CD4-positive, alpha-beta T cell treated with Interleukin-6 for 4 hours (primary cell): Measurements from ENCODE around the gene MAPK1.
"Not testable (repeated sequence)": the region's sequence is repeated elsewhere in the genome, so short reads cannot be mapped to it uniquely, and the experiment has no call there.

Experiments used
- DNase-seq: peaks from one replicate; pipeline ENCODE4 v3.0.0-alpha.2; 2020; ENCODE audit warnings: mixed read lengths

MAPK1 gene

DNA sequence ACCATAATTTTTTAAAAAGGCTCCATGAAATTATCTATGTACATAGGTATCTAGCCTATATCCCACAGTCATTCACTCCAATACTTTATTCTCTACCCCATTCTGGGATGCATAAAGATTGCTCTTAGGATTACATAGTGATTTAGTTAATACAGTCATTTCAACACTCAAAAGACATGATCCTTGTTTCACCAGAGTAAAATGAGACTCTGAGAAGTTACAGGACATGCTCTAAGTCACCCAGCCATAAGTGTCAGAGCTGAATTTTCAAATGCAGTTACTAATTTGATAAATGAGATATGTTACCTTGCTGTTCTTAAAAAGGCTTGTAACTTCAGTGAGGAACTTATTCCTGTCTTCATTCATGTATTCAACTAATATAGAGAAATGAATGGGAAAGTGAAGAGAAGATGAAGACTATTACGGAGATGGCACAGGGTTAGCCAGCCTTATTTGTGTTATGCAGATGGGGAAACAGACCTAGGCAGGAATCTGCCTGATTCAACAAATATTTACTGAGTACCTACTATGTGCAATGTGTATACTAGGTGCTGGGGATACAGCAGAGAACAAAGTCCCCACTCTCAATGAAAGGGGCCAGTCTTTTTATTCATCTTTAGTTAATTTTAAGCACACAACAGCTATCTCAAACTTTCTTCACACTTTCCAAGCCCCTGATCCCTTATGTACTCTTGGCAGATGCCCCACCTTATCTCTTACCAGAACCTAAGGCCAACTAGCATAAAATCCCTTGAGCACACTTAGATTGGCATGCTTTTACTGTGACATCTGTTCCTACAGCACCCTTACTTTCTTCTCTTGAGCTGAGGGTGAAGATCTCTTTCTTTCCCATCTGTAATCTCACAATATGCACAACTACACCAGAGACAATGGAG lies 21.6 kb downstream of the MAPK1 start:
- DNase-seq, result no peak

GRCh38 chr22:21842946-21843345 lies 24.5 kb downstream of the MAPK1 start:
- no peak for DNase-seq

GRCh38 chr22:21841422-21841821 lies 26.0 kb downstream of the MAPK1 start:
- no peak for DNase-seq

DNA sequence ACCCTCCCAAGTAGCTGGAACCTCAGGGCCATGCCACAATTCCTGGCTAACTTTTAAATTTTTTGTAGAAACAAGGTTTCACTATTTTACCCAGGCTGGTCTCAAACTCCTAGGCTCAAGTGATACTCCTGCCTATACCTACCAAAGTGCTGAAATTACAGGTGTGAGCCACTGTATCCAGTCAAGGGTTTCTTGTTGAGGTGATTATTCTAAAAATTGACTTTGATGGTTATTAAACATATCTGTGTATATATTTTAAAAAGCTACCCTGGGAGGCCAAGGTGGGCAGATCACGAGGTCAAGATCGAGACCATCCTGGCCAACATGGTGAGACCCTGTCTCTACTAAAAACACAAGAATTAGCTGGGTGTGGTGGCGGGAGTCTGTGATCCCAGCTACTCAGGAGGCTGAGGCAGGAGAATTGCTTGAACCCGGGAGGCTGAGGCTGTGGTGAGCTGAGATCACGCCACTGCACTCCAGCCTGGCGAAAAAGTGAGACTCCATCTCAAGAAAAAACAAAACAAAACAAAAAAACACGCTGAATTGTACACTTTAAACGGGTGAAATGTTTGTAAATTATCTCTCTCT lies 27.1 kb downstream of the MAPK1 start:
- no peak for DNase-seq

- no peak for DNase-seq
These were observed 27.7 kb downstream of the MAPK1 start for GRCh38 chr22:21839765-21840140.

GRCh38 chr22:21839104-21839764 lies 28.2 kb downstream of the MAPK1 start:
- not testable (repeated sequence) for DNase-seq

- DNase-seq, result no peak
These were observed 30.0 kb downstream of the MAPK1 start for GRCh38 chr22:21837248-21837979.

GRCh38 chr22:21836486-21836885 lies 31.0 kb downstream of the MAPK1 start:
- DNase-seq, result not testable (repeated sequence)

- no peak for DNase-seq
These were observed 32.1 kb downstream of the MAPK1 start for GRCh38 chr22:21835378-21835777.

- no peak for DNase-seq
These were observed 32.6 kb downstream of the MAPK1 start for GRCh38 chr22:21834869-21835268.

GRCh38 chr22:21832291-21833290 lies 34.9 kb downstream of the MAPK1 start:
- peak; percentile 24 for DNase-seq

- DNase-seq, result no peak
These were observed 37.9 kb downstream of the MAPK1 start for GRCh38 chr22:21829523-21829922.

GRCh38 chr22:21828268-21828638 lies 39.2 kb downstream of the MAPK1 start:
- DNase-seq, result no peak

DNA sequence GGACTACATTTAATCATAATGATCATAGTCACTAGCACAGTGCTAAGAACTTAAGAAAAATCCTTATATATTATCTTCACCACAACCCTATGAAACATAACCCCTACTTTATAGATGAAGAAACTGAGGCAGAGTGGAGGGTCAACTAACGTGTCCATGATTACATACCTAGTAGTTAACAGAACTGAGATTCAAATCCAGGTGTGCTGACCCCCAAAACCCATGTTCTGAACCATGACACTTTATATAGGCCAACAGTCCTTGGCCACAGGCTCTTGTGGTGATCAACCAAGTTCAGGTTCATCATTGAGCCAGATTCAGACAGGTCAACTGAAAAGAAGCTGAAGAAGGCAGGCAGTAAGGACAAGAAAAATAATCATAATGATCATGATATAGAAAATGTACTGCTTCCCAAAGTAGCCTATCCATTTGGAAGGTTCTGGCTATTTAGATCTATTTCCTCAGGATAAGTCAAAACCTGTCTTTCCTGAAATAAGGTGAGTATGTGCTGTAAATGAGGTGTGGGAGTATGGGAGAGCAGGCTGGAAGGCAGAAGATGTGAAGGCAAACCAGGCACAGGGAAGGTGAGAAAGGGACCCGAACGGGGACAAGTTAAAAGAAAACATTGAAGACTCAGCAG lies 39.7 kb downstream of the MAPK1 start:
- DNase-seq, result no peak

- no peak for DNase-seq
These were observed 41.2 kb downstream of the MAPK1 start for GRCh38 chr22:21826204-21826603.

GRCh38 chr22:21824962-21825361 lies 42.5 kb downstream of the MAPK1 start:
- not testable (repeated sequence) for DNase-seq

GRCh38 chr22:21824445-21824912 lies 43.0 kb downstream of the MAPK1 start:
- DNase-seq, result no peak

DNA sequence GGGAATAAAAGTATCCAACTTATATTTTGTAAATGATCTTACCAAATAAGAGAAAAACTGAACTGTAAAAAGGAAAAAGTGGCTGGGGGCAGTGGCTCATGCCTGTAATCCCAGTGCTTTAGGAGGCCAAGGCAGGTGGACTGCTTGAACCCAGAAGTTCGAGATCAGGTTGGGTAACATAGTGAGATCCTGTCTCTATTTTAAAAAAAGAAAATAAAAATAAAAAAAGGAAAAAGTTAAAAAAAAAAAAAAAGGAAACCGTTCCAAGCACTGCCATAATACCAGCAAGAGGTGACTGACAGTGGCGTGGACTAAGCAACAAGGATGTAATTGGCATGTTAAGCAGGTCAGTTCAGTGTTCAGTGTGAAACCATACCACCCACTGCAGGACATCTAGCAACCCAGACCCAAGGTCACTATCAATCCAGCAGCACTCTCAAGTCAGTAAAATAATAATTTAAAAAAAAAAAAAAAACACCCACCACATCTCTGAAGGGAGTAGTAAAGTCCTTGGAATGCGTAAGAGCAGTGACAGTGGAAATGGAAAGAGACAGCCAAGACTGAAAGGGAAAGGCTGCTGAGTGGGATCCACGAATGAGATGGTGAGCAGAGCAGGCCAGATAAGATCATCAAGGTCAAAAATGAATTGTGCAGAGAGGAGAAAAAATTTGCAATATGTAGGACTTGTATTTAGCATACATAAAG lies 43.6 kb downstream of the MAPK1 start:
- no peak for DNase-seq

DNA sequence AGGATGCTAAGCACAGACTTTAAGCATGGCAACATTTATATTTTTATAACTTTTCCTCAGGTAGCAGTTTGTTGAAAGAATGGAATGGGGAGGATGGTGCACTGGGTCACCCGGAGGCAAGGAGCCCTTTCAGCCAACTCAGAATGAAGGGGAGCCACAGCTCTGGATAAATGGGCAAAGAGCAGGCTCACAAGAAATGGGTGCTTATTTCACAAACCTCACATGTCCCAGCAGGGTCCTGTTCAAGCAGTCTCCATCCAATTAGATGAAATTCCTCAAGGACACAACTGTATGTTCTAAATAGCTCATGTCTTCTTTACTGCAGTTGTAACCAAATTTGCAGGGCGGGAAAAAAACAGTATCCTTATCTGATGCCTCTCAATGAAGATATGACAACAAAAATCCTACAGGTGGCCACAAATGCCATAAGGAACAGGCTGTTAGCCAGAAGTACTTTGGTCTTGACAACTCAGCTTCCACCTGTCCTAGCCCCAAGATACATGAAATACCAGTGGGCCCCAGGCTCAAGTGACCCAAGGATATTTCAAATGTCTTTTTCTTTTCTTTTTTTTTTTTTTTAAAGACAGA lies 48.2 kb downstream of the MAPK1 start:
- DNase-seq, result no peak

DNA sequence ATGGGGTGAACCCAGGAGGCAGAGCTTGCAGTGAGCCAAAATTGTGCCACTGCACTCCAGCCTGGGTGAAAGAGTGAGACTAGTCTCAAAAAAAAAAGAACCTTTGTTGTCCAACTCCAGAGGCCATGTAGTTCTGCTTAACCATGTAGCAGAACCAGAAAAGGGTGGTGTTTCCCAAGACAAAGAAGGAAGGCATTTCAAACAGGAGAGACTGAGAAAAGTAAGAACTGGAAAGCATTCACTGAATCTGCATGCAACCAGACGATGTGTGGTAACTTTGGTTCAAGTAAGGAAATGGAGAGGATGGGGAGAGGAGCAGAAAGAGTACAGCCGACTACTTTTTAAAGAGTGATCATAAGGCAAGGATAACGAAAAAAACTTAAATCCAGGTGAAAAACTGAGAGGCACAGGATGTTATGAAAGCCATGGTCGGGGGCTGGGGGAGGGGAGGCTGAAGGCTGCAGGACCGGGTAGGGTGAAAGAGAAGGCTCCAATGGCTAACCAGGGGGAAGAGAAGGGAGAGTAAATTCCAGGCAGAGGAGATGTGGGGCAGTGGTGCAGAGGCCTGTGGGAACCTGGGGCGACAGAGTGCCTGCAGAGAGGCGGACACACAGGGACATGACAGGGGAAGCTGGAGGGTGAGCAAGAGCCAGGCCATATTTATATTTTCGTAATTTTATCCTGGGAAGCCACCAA lies 48.8 kb downstream of the MAPK1 start:
- no peak for DNase-seq
